Karpas-422 (cell line): ENCODE data around the gene ANKRD40. TPM values are rescaled to one million over a fixed set of nuclear protein-coding genes. Genes with fewer than 3 reads are reported as not detected.

Experiments used
- DNase-seq: peaks from one replicate; pipeline ENCODE4 v3.0.0-alpha.2; 2015
- H2AFZ ChIP-seq: fragments of 200-600 bp; sonication (generic); 2 replicates; pipeline ENCODE4 v1.6.1; 2014; ENCODE audit warnings: antibody characterized with exemption, low read length, mixed read lengths
- H3K27ac ChIP-seq: fragments of 200-600 bp; sonication (generic); 2 replicates; pipeline ENCODE4 v1.5.1; 2014; ENCODE audit warnings: mild to moderate bottlenecking, low read length, moderate library complexity
- H3K27me3 ChIP-seq: fragments of 200-600 bp; sonication (generic); 2 replicates; pipeline ENCODE4 v1.6.1; 2014; ENCODE audit warnings: low read length, mixed read lengths
- H3K36me3 ChIP-seq: fragments of 200-600 bp; sonication (generic); 2 replicates; pipeline ENCODE4 v1.6.1; 2014; ENCODE audit warnings: low read length, mixed read lengths; ENCODE audit not compliant: insufficient read depth
- H3K4me1 ChIP-seq: fragments of 200-600 bp; sonication (generic); 2 replicates; pipeline ENCODE4 v1.6.1; 2014; ENCODE audit warnings: mild to moderate bottlenecking, low read length, mixed read lengths
- H3K4me2 ChIP-seq: fragments of 200-600 bp; sonication (generic); 2 replicates; pipeline ENCODE4 v1.6.1; 2014; ENCODE audit warnings: low read length, low read depth, mild to moderate bottlenecking; ENCODE audit not compliant: poor library complexity, severe bottlenecking
- H3K4me3 ChIP-seq: fragments of 200-600 bp; sonication (generic); 2 replicates; pipeline ENCODE4 v1.5.1; 2014; ENCODE audit warnings: mild to moderate bottlenecking, antibody characterized with exemption, low read length, mixed read lengths
- H3K79me2 ChIP-seq: fragments of 200-600 bp; sonication (generic); 2 replicates; pipeline ENCODE4 v1.6.1; 2014; ENCODE audit warnings: mild to moderate bottlenecking, low read length, mixed read lengths
- H3K9ac ChIP-seq: fragments of 200-600 bp; sonication (generic); 2 replicates; pipeline ENCODE4 v1.6.0; 2014; ENCODE audit warnings: low read length
- H3K9me2 ChIP-seq: fragments of 200-600 bp; sonication (generic), shearing (Covaris generic); replicated peaks from 2 replicates; pipeline ENCODE4 v1.6.0; 2014; ENCODE audit warnings: mild to moderate bottlenecking, low read length, moderate library complexity; ENCODE audit not compliant: insufficient read depth
- H3K9me3 ChIP-seq: fragments of 300-700, 200-600 bp; sonication (generic); 2 replicates; pipeline ENCODE4 v1.6.1; 2014; ENCODE audit warnings: low read length, mixed read lengths
- H4K20me1 ChIP-seq: fragments of 200-600 bp; sonication (generic); 2 replicates; pipeline ENCODE4 v1.6.1; 2014; ENCODE audit warnings: mild to moderate bottlenecking, antibody characterized with exemption, low read length, low read depth; ENCODE audit not compliant: insufficient read depth
- total RNA-seq: library from RNA; depleted of rRNA; stranded (reverse); fragments of >200 nt; shearing (Covaris generic); gene quantifications from 2 replicates; pipeline ENCODE4 v1.2.3, GENCODE V29; 2014; ENCODE audit warnings: low replicate concordance

The ANKRD40 gene
- total RNA-seq, 1 experiment from 2014 or later = 34.1 TPM

- Histone ChIP-seq H3K9ac (no peak overlapping the region), H3K9me2 (no peaks in the 10 kb centered on the region)
Observed at GRCh38 chr17:50686494-50687199, 21.1 kb downstream of the ANKRD40 start.

GRCh38 chr17:50685691-50686493 is 21.8 kb downstream of the ANKRD40 start:
- Histone ChIP-seq H3K9me3 (no peaks in the 10 kb centered on the region), H2AFZ (no peak overlapping the region), H3K4me1 (no peaks in the 10 kb centered on the region), H3K27me3 (no peaks in the 10 kb centered on the region), H3K27ac (no peak overlapping the region), H3K9ac (no peak overlapping the region), H4K20me1 (no peaks in the 10 kb centered on the region), H3K9me2 (no peaks in the 10 kb centered on the region), H3K79me2 (no peaks in the 10 kb centered on the region), H3K36me3 (no peaks in the 10 kb centered on the region), H3K4me2 (no peak overlapping the region), H3K4me3 (no peak overlapping the region)
- no peak for DNase-seq

More at GRCh38 chr17:50686494-50687199, 21.1 kb downstream of the ANKRD40 start:
- no peak overlapping the region for H2AFZ ChIP-seq
- H3K9me3 ChIP-seq = no peaks in the 10 kb centered on the region
- no peaks in the 10 kb centered on the region for H3K36me3 ChIP-seq
- DNase-seq = no peak
- no peaks in the 10 kb centered on the region for H3K79me2 ChIP-seq
- H3K27ac ChIP-seq = no peak overlapping the region
- no peaks in the 10 kb centered on the region for H3K4me1 ChIP-seq
- H3K4me3 ChIP-seq = no peak overlapping the region
- H3K27me3 ChIP-seq = no peaks in the 10 kb centered on the region
- H4K20me1 ChIP-seq = no peaks in the 10 kb centered on the region
- no peak overlapping the region for H3K4me2 ChIP-seq

GRCh38 chr17:50685334-50685665 is 22.4 kb downstream of the ANKRD40 start:
- Histone ChIP-seq H2AFZ (no peak overlapping the region), H3K79me2 (no peaks in the 10 kb centered on the region), H3K4me2 (no peak overlapping the region), H3K4me1 (no peaks in the 10 kb centered on the region), H3K4me3 (no peak overlapping the region), H3K9ac (no peak overlapping the region), H3K27me3 (no peaks in the 10 kb centered on the region), H3K9me3 (no peaks in the 10 kb centered on the region), H3K27ac (no peak overlapping the region), H3K36me3 (no peaks in the 10 kb centered on the region), H3K9me2 (no peaks in the 10 kb centered on the region), H4K20me1 (no peaks in the 10 kb centered on the region)
- DNase-seq = no peak

- no peaks in the 10 kb centered on the region for H3K9me2 ChIP-seq
- no peak overlapping the region for H2AFZ ChIP-seq
- H3K79me2 ChIP-seq = no peaks in the 10 kb centered on the region
- H3K9me3 ChIP-seq = no peaks in the 10 kb centered on the region
- no peak overlapping the region for H3K9ac ChIP-seq
- no peak overlapping the region for H3K27ac ChIP-seq
- no peak for DNase-seq
- H3K36me3 ChIP-seq = no peaks in the 10 kb centered on the region
- no peaks in the 10 kb centered on the region for H4K20me1 ChIP-seq
- no peak overlapping the region for H3K4me3 ChIP-seq
- no peak overlapping the region for H3K4me2 ChIP-seq
- H3K4me1 ChIP-seq = no peaks in the 10 kb centered on the region
- H3K27me3 ChIP-seq = no peaks in the 10 kb centered on the region
Observed at GRCh38 chr17:50684612-50685333, 22.9 kb downstream of the ANKRD40 start.

GRCh38 chr17:50684288-50684611 is 23.5 kb downstream of the ANKRD40 start:
- no peak overlapping the region for H3K4me2 ChIP-seq
- no peaks in the 10 kb centered on the region for H3K4me1 ChIP-seq
- H3K9me3 ChIP-seq = no peaks in the 10 kb centered on the region

GRCh38 chr17:50683434-50684287 is 24.1 kb downstream of the ANKRD40 start:
- Histone ChIP-seq H3K9me3 (no peaks in the 10 kb centered on the region), H3K79me2 (no peaks in the 10 kb centered on the region), H2AFZ (no peak overlapping the region), H3K4me2 (no peak overlapping the region), H3K27me3 (no peaks in the 10 kb centered on the region), H4K20me1 (no peaks in the 10 kb centered on the region), H3K27ac (no peak overlapping the region), H3K4me3 (no peak overlapping the region), H3K36me3 (no peaks in the 10 kb centered on the region), H3K9me2 (no peaks in the 10 kb centered on the region), H3K9ac (no peak overlapping the region), H3K4me1 (no peaks in the 10 kb centered on the region)
- DNase-seq = no peak

More at GRCh38 chr17:50684288-50684611, 23.5 kb downstream of the ANKRD40 start:
- no peak for DNase-seq
- Histone ChIP-seq H2AFZ (no peak overlapping the region), H3K79me2 (no peaks in the 10 kb centered on the region), H3K36me3 (no peaks in the 10 kb centered on the region), H3K27me3 (no peaks in the 10 kb centered on the region), H4K20me1 (no peaks in the 10 kb centered on the region), H3K27ac (no peak overlapping the region), H3K9ac (no peak overlapping the region), H3K4me3 (no peak overlapping the region), H3K9me2 (no peaks in the 10 kb centered on the region)

- DNase-seq = no peak
- no peaks in the 10 kb centered on the region for H3K4me1 ChIP-seq
Observed at GRCh38 chr17:50682938-50683337, 24.8 kb downstream of the ANKRD40 start.

More at GRCh38 chr17:50682938-50683337, 24.8 kb downstream of the ANKRD40 start:
- Histone ChIP-seq H3K4me3 (no peak overlapping the region), H2AFZ (no peak overlapping the region), H3K27ac (no peak overlapping the region), H3K9me2 (no peaks in the 10 kb centered on the region), H3K79me2 (no peaks in the 10 kb centered on the region), H3K4me2 (no peak overlapping the region), H3K9ac (no peak overlapping the region), H4K20me1 (no peaks in the 10 kb centered on the region), H3K27me3 (no peaks in the 10 kb centered on the region), H3K9me3 (no peaks in the 10 kb centered on the region), H3K36me3 (no peaks in the 10 kb centered on the region)
